Mammary epithelial cell (primary cell): Measurements from ENCODE around the gene TTC3.

Experiments
- EZH2 ChIP-seq: IDR thresholded peaks from 2 replicates; pipeline ENCODE4 v1.6.1; 2012; ENCODE audit warnings: low read length, inconsistent platforms, borderline replicate concordance
- TF ChIP-seq, protein P1 (sequence below), 2 donors: IDR thresholded peaks in 1 of 2; conservative IDR thresholded peaks in 1 of 2; 2 replicates each; pipeline ENCODE4 v1.5.1; 2011 to 2012; ENCODE audit warnings: inconsistent platforms in 2 of 2, low read length in 2 of 2, mild to moderate bottlenecking in 2 of 2, control low read depth in 1 of 2, low read depth in 1 of 2; ENCODE audit not compliant: insufficient read depth in 1 of 2; ENCODE audit errors: extremely low read depth in 1 of 2

- TF ChIP-seq, protein P1, sequence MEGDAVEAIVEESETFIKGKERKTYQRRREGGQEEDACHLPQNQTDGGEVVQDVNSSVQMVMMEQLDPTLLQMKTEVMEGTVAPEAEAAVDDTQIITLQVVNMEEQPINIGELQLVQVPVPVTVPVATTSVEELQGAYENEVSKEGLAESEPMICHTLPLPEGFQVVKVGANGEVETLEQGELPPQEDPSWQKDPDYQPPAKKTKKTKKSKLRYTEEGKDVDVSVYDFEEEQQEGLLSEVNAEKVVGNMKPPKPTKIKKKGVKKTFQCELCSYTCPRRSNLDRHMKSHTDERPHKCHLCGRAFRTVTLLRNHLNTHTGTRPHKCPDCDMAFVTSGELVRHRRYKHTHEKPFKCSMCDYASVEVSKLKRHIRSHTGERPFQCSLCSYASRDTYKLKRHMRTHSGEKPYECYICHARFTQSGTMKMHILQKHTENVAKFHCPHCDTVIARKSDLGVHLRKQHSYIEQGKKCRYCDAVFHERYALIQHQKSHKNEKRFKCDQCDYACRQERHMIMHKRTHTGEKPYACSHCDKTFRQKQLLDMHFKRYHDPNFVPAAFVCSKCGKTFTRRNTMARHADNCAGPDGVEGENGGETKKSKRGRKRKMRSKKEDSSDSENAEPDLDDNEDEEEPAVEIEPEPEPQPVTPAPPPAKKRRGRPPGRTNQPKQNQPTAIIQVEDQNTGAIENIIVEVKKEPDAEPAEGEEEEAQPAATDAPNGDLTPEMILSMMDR (conservative IDR thresholded peaks at IDR 0.05 in 1 of 2, IDR thresholded peaks at IDR 0.05 in 1 of 2; ENCODE audit: extremely low read depth in 1 of 2, insufficient read depth in 1 of 2, low read depth in 1 of 2, low read length in 2 of 2) = no peak
- TF ChIP-seq EZH2 = no peak
These were observed 150.8 kb downstream of the TTC3 start for GRCh38 chr21:37223804-37224345.
